NCI-H460 (cell line): ENCODE data around the gene OMA1. TPM values are rescaled to one million over a fixed set of nuclear protein-coding genes. Genes with fewer than 3 reads are reported as not detected.
A peak's percentile ranks its signal among the peaks of the same experiment; 100 is the strongest.
"Not testable (repeated sequence)": the region's sequence is repeated elsewhere in the genome, so short reads cannot be mapped to it uniquely, and the experiment has no call there.

Experiments
- DNase-seq: peaks from one replicate; pipeline ENCODE4 v3.0.0-alpha.2; 2016; ENCODE audit warnings: low read depth; ENCODE audit errors: extremely low read depth
- total RNA-seq: library from RNA; depleted of rRNA; stranded (reverse); fragments of >200 nt; shearing (Covaris generic); gene quantifications from 2 replicates; pipeline ENCODE4 v1.2.3, GENCODE V29; 2014

The OMA1 gene
- total RNA-seq, 1 experiment from 2014 or later, result 14.4 TPM

- not testable (repeated sequence) for DNase-seq
These were observed 14.7 kb downstream of the OMA1 start for GRCh38 chr1:58531842-58532241.

- DNase-seq, result no peak
These were observed 17.2 kb downstream of the OMA1 start for GRCh38 chr1:58529284-58529683.

GRCh38 chr1:58528518-58528917 is 18.0 kb downstream of the OMA1 start:
- peak; percentile 19 for DNase-seq

- no peak for DNase-seq
These were observed 22.1 kb downstream of the OMA1 start for GRCh38 chr1:58524353-58524945.

- DNase-seq, result peak; percentile 60
These were observed 30.6 kb downstream of the OMA1 start for GRCh38 chr1:58515794-58516401.

GRCh38 chr1:58513956-58514355 is 32.6 kb downstream of the OMA1 start:
- no peak for DNase-seq

GRCh38 chr1:58508629-58509028 is 37.9 kb downstream of the OMA1 start:
- DNase-seq, result no peak

- DNase-seq, result no peak
These were observed 41.2 kb downstream of the OMA1 start for GRCh38 chr1:58505286-58505685.

GRCh38 chr1:58502519-58502918 is 44.0 kb downstream of the OMA1 start:
- no peak for DNase-seq

GRCh38 chr1:58500043-58500442 is 46.5 kb downstream of the OMA1 start:
- DNase-seq, result no peak

GRCh38 chr1:58497499-58497898 is 49.0 kb downstream of the OMA1 start:
- no peak for DNase-seq

- no peak for DNase-seq
These were observed 50.5 kb downstream of the OMA1 start for GRCh38 chr1:58496042-58496441.

- not testable (repeated sequence) for DNase-seq
These were observed 57.6 kb downstream of the OMA1 start for GRCh38 chr1:58488914-58489313.

GRCh38 chr1:58487002-58487401 is 59.5 kb downstream of the OMA1 start:
- no peak for DNase-seq

GRCh38 chr1:58481962-58482361 is 64.6 kb downstream of the OMA1 start:
- DNase-seq, result no peak

- no peak for DNase-seq
These were observed 66.3 kb downstream of the OMA1 start for GRCh38 chr1:58480191-58480590.

- DNase-seq, result no peak
These were observed 69.1 kb downstream of the OMA1 start for GRCh38 chr1:58477390-58477789.

GRCh38 chr1:58476179-58476578 is 70.3 kb downstream of the OMA1 start:
- DNase-seq, result no peak

GRCh38 chr1:58469476-58469875 is 77.0 kb downstream of the OMA1 start:
- no peak for DNase-seq

GRCh38 chr1:58469016-58469415 is 77.5 kb downstream of the OMA1 start:
- DNase-seq, result no peak

- DNase-seq, result no peak
These were observed 77.9 kb downstream of the OMA1 start for GRCh38 chr1:58468612-58469011.

- DNase-seq, result no peak
These were observed 79.8 kb downstream of the OMA1 start for GRCh38 chr1:58466630-58467241.
